ENCODE measurements around the gene SPARCL1.

DNA sequence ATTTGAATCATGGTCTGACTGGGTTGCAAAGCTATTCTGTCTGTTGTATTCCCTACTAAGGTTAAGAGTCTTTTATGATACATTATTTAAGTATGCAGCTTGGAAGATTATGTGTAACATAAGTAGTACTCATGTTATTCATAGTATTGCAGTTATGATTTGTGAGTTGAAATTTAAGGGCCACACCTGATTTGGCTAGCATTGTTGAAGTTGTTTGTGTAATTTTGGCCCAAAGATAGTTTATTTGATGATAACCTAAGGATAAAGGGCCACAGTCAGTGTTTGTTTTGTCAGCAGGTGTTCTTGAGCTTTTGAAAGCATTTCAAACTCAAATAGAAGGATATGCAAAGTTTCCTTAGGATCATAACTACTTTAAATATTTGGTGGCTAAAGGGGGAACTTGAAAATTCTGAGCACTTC lies 67.9 kb downstream of the SPARCL1 start:
- TF ChIP-seq, protein P1, sequence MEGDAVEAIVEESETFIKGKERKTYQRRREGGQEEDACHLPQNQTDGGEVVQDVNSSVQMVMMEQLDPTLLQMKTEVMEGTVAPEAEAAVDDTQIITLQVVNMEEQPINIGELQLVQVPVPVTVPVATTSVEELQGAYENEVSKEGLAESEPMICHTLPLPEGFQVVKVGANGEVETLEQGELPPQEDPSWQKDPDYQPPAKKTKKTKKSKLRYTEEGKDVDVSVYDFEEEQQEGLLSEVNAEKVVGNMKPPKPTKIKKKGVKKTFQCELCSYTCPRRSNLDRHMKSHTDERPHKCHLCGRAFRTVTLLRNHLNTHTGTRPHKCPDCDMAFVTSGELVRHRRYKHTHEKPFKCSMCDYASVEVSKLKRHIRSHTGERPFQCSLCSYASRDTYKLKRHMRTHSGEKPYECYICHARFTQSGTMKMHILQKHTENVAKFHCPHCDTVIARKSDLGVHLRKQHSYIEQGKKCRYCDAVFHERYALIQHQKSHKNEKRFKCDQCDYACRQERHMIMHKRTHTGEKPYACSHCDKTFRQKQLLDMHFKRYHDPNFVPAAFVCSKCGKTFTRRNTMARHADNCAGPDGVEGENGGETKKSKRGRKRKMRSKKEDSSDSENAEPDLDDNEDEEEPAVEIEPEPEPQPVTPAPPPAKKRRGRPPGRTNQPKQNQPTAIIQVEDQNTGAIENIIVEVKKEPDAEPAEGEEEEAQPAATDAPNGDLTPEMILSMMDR (IDR thresholded peaks at IDR 0.05): no peak
- no peak for TF ChIP-seq ZFX (IDR thresholded peaks at IDR 0.05; ENCODE audit: borderline replicate concordance)

All from 22Rv1 (cell line).